Measurements from ENCODE around the gene COA8. TPM values are rescaled to one million over a fixed set of nuclear protein-coding genes. Genes with fewer than 3 reads are reported as not detected.
"Not testable (repeated sequence)": the region's sequence is repeated elsewhere in the genome, so short reads cannot be mapped to it uniquely, and the experiment has no call there.

Gene COA8
- total and polyA plus RNA-seq, 2 donors = 22.3 to 39.2 TPM

GRCh38 chr14:103604620-103605019 lies 41.9 kb downstream of the COA8 start:
- H3K36me3 ChIP-seq (ENCODE audit: control insufficient read depth in 2 of 2, insufficient read depth in 2 of 2, low read length in 1 of 2) = no peaks in the 10 kb centered on the region
- no peaks in the 10 kb centered on the region for H3K9me3 ChIP-seq (ENCODE audit: control insufficient read depth in 2 of 2, insufficient read depth in 1 of 2, low read length in 1 of 2)
- no peak overlapping the region for H3K4me3 ChIP-seq (ENCODE audit: low read length in 2 of 2)
- DNase-seq (ENCODE audit: low read depth in 6 of 9, low spot score in 9 of 9) = no peak
- 94% methylated on average over 5 of the region's 5 CpGs for WGBS
- no peak overlapping the region for H3K27ac ChIP-seq (ENCODE audit: low read depth in 1 of 2, low read length in 1 of 2)
- peaks cover 4 to 20% of the 10 kb centered on the region in 2 donors for H3K27me3 ChIP-seq (ENCODE audit: control insufficient read depth in 2 of 2, insufficient read depth in 1 of 2, low read length in 1 of 2)
- peaks cover 21 to 28% of the 10 kb centered on the region in 2 donors for H3K4me1 ChIP-seq (ENCODE audit: control insufficient read depth in 2 of 2, insufficient read depth in 2 of 2, low read length in 2 of 2)

GRCh38 chr14:103606963-103607668 lies 44.4 kb downstream of the COA8 start:
- Histone ChIP-seq H3K27ac (ENCODE audit: low read depth in 1 of 2, low read length in 1 of 2) (peak overlapping the region; percentile 15 to 37), H3K4me3 (ENCODE audit: low read length in 2 of 2) (peak overlapping the region in 1 of 2 donors; percentile 28), H3K36me3 (ENCODE audit: control insufficient read depth in 2 of 2, insufficient read depth in 2 of 2, low read length in 1 of 2) (no peaks in the 10 kb centered on the region), H3K27me3 (ENCODE audit: control insufficient read depth in 2 of 2, insufficient read depth in 1 of 2, low read length in 1 of 2) (peaks cover 4 to 21% of the 10 kb centered on the region in 2 donors), H3K9me3 (ENCODE audit: control insufficient read depth in 2 of 2, insufficient read depth in 1 of 2, low read length in 1 of 2) (peaks cover 5 to 14% of the 10 kb centered on the region in 2 donors), H3K4me1 (ENCODE audit: control insufficient read depth in 2 of 2, insufficient read depth in 2 of 2, low read length in 2 of 2) (peaks cover 21 to 28% of the 10 kb centered on the region in 2 donors)
- WGBS = under 1% methylated on average over 25 of the region's 25 CpGs
- peak in 7 of 9 donors; percentile 48 to 88 (median 73) for DNase-seq (ENCODE audit: low read depth in 6 of 9, low spot score in 9 of 9)

GRCh38 chr14:103607822-103608221 lies 45.1 kb downstream of the COA8 start:
- peaks cover 4 to 21% of the 10 kb centered on the region in 2 donors for H3K27me3 ChIP-seq (ENCODE audit: control insufficient read depth in 2 of 2, insufficient read depth in 1 of 2, low read length in 1 of 2)
- peaks cover 5 to 14% of the 10 kb centered on the region in 2 donors for H3K9me3 ChIP-seq (ENCODE audit: control insufficient read depth in 2 of 2, insufficient read depth in 1 of 2, low read length in 1 of 2)
- H3K4me3 ChIP-seq (ENCODE audit: low read length in 2 of 2) = peak overlapping the region in 1 of 2 donors; percentile 28
- no peak overlapping the region for H3K27ac ChIP-seq (ENCODE audit: low read depth in 1 of 2, low read length in 1 of 2)
- H3K36me3 ChIP-seq (ENCODE audit: control insufficient read depth in 2 of 2, insufficient read depth in 2 of 2, low read length in 1 of 2) = no peaks in the 10 kb centered on the region
- 11% methylated on average over 15 of the region's 15 CpGs for WGBS
- DNase-seq (ENCODE audit: low read depth in 6 of 9, low spot score in 9 of 9) = no peak
- peaks cover 21 to 28% of the 10 kb centered on the region in 2 donors for H3K4me1 ChIP-seq (ENCODE audit: control insufficient read depth in 2 of 2, insufficient read depth in 2 of 2, low read length in 2 of 2)

GRCh38 chr14:103609081-103609480 lies 46.3 kb downstream of the COA8 start:
- not testable (repeated sequence) for H3K4me3 ChIP-seq (ENCODE audit: low read length in 2 of 2); H3K36me3 ChIP-seq (ENCODE audit: control insufficient read depth in 2 of 2, insufficient read depth in 2 of 2, low read length in 1 of 2); H3K27ac ChIP-seq (ENCODE audit: low read depth in 1 of 2, low read length in 1 of 2); DNase-seq (ENCODE audit: low read depth in 6 of 9, low spot score in 9 of 9)
- Histone ChIP-seq H3K9me3 (ENCODE audit: control insufficient read depth in 2 of 2, insufficient read depth in 1 of 2, low read length in 1 of 2) (peaks cover 5 to 14% of the 10 kb centered on the region in 2 donors), H3K27me3 (ENCODE audit: control insufficient read depth in 2 of 2, insufficient read depth in 1 of 2, low read length in 1 of 2) (peaks cover 4 to 21% of the 10 kb centered on the region in 2 donors), H3K4me1 (ENCODE audit: control insufficient read depth in 2 of 2, insufficient read depth in 2 of 2, low read length in 2 of 2) (peaks cover 21 to 28% of the 10 kb centered on the region in 2 donors)
- 97% methylated on average over 4 of the region's 4 CpGs for WGBS

DNA sequence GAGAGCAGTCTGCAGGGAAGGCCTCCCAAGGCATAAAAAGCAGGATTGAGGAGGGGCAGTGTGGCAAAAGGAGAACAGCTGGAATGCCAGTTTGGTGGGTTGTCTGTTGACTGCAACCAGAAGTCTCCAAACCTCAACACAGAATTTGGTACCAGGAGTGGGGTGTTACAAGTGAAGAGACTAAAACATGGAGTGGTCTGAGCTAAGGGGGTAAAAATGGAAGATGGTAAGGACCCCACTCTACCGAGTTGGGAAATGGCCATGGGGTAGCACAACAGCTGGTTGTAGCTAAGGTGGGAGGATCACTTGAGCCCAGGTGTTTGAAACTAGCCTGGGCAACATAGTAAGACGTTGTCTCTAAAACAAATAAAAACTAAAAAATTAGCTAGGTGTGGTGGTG lies 48.5 kb downstream of the COA8 start:
- H3K36me3 ChIP-seq (ENCODE audit: control insufficient read depth in 2 of 2, insufficient read depth in 2 of 2, low read length in 1 of 2) = no peaks in the 10 kb centered on the region
- DNase-seq (ENCODE audit: low read depth in 6 of 9, low spot score in 9 of 9) = no peak
- peaks cover 20 to 25% of the 10 kb centered on the region in 2 donors for H3K4me1 ChIP-seq (ENCODE audit: control insufficient read depth in 2 of 2, insufficient read depth in 2 of 2, low read length in 2 of 2)
- H3K9me3 ChIP-seq (ENCODE audit: control insufficient read depth in 2 of 2, insufficient read depth in 1 of 2, low read length in 1 of 2) = peaks cover 5 to 14% of the 10 kb centered on the region in 2 donors
- 96% methylated on average over 2 of the region's 2 CpGs for WGBS
- H3K27me3 ChIP-seq (ENCODE audit: control insufficient read depth in 2 of 2, insufficient read depth in 1 of 2, low read length in 1 of 2) = peaks cover 4 to 21% of the 10 kb centered on the region in 2 donors
- H3K27ac ChIP-seq (ENCODE audit: low read depth in 1 of 2, low read length in 1 of 2) = no peak overlapping the region
- H3K4me3 ChIP-seq (ENCODE audit: low read length in 2 of 2) = no peak overlapping the region

DNA sequence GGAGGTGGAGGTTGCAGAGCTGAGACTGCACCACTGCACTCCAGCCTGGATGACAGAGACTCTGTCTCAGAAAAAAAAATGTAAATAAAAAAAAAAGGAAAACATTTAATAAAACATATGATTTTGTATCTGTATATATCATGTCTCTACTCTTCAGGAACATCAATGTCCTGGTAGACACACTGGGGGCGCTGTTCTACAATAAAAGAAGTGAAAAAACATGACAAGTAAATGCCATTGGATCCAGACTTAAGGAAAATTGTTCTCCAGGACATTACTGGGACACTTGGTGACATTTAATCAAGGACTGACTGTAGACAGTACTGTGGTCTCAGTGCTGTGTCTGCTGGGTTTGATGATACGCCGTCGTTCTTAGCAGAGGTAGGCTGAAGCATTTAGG lies 50.8 kb downstream of the COA8 start:
- Histone ChIP-seq H3K27ac (ENCODE audit: low read depth in 1 of 2, low read length in 1 of 2) (no peak overlapping the region), H3K4me3 (ENCODE audit: low read length in 2 of 2) (no peak overlapping the region), H3K9me3 (ENCODE audit: control insufficient read depth in 2 of 2, insufficient read depth in 1 of 2, low read length in 1 of 2) (peaks cover 5 to 14% of the 10 kb centered on the region in 2 donors), H3K27me3 (ENCODE audit: control insufficient read depth in 2 of 2, insufficient read depth in 1 of 2, low read length in 1 of 2) (peaks cover 2 to 6% of the 10 kb centered on the region in 2 donors), H3K36me3 (ENCODE audit: control insufficient read depth in 2 of 2, insufficient read depth in 2 of 2, low read length in 1 of 2) (no peaks in the 10 kb centered on the region), H3K4me1 (ENCODE audit: control insufficient read depth in 2 of 2, insufficient read depth in 2 of 2, low read length in 2 of 2) (peaks cover 0 to 2% of the 10 kb centered on the region in 2 donors)
- WGBS = 92% methylated on average over 4 of the region's 4 CpGs
- no peak for DNase-seq (ENCODE audit: low read depth in 6 of 9, low spot score in 9 of 9)

- Histone ChIP-seq H3K4me3 (ENCODE audit: low read length in 2 of 2) (no peak overlapping the region), H3K4me1 (ENCODE audit: control insufficient read depth in 2 of 2, insufficient read depth in 2 of 2, low read length in 2 of 2) (no peaks in the 10 kb centered on the region), H3K27me3 (ENCODE audit: control insufficient read depth in 2 of 2, insufficient read depth in 1 of 2, low read length in 1 of 2) (peaks cover 0 to under 1% of the 10 kb centered on the region in 2 donors), H3K36me3 (ENCODE audit: control insufficient read depth in 2 of 2, insufficient read depth in 2 of 2, low read length in 1 of 2) (no peaks in the 10 kb centered on the region), H3K9me3 (ENCODE audit: control insufficient read depth in 2 of 2, insufficient read depth in 1 of 2, low read length in 1 of 2) (peaks cover 0 to 4% of the 10 kb centered on the region in 2 donors), H3K27ac (ENCODE audit: low read depth in 1 of 2, low read length in 1 of 2) (no peak overlapping the region)
- no peak for DNase-seq (ENCODE audit: low read depth in 6 of 9, low spot score in 9 of 9)
- 96% methylated on average over 17 of the region's 17 CpGs for WGBS
Measured at GRCh38 chr14:103616635-103617300, 54.0 kb downstream of the COA8 start.

DNA sequence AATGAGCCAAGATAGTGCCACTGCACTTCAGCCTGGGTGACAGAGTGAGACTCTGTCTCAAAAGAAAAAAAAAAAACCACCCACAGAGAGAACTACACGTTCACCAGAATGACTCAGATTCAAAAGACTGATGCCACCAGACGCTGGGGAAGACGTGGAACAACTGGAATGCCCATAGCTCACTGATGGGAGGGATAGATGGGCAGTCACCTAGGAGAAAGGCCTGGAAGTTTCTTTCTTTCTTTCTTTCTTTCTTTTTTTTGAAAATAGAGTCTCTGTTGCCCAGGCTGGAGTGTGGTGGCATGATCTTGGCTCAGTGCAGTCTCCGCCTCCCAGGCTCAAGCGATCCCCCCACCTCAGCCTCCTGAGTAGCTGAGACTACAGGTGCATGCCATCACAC lies 56.3 kb downstream of the COA8 start:
- H3K9me3 ChIP-seq (ENCODE audit: control insufficient read depth in 2 of 2, insufficient read depth in 1 of 2, low read length in 1 of 2) = no peaks in the 10 kb centered on the region
- no peaks in the 10 kb centered on the region for H3K36me3 ChIP-seq (ENCODE audit: control insufficient read depth in 2 of 2, insufficient read depth in 2 of 2, low read length in 1 of 2)
- H3K27ac ChIP-seq (ENCODE audit: low read depth in 1 of 2, low read length in 1 of 2) = no peak overlapping the region
- no peak overlapping the region for H3K4me3 ChIP-seq (ENCODE audit: low read length in 2 of 2)
- H3K4me1 ChIP-seq (ENCODE audit: control insufficient read depth in 2 of 2, insufficient read depth in 2 of 2, low read length in 2 of 2) = peaks cover 3 to 7% of the 10 kb centered on the region in 2 donors
- DNase-seq (ENCODE audit: low read depth in 6 of 9, low spot score in 9 of 9) = no peak
- 91% methylated on average over 5 of the region's 5 CpGs for WGBS
- peaks cover 6 to 9% of the 10 kb centered on the region in 2 donors for H3K27me3 ChIP-seq (ENCODE audit: control insufficient read depth in 2 of 2, insufficient read depth in 1 of 2, low read length in 1 of 2)

GRCh38 chr14:103621860-103622259 lies 59.1 kb downstream of the COA8 start:
- no peak for DNase-seq (ENCODE audit: low read depth in 6 of 9, low spot score in 9 of 9)
- Histone ChIP-seq H3K9me3 (ENCODE audit: control insufficient read depth in 2 of 2, insufficient read depth in 1 of 2, low read length in 1 of 2) (no peaks in the 10 kb centered on the region), H3K36me3 (ENCODE audit: control insufficient read depth in 2 of 2, insufficient read depth in 2 of 2, low read length in 1 of 2) (no peaks in the 10 kb centered on the region), H3K27me3 (ENCODE audit: control insufficient read depth in 2 of 2, insufficient read depth in 1 of 2, low read length in 1 of 2) (peaks cover 6 to 12% of the 10 kb centered on the region in 2 donors), H3K4me3 (ENCODE audit: low read length in 2 of 2) (no peak overlapping the region), H3K27ac (ENCODE audit: low read depth in 1 of 2, low read length in 1 of 2) (no peak overlapping the region), H3K4me1 (ENCODE audit: control insufficient read depth in 2 of 2, insufficient read depth in 2 of 2, low read length in 2 of 2) (peaks cover 21 to 34% of the 10 kb centered on the region in 2 donors)
- 96% methylated on average over 5 of the region's 5 CpGs for WGBS
